Measurements from ENCODE around the gene MYL6. TPM values are rescaled to one million over a fixed set of nuclear protein-coding genes. Genes with fewer than 3 reads are reported as not detected.

The MYL6 gene
- total and polyA plus RNA-seq, 9 of the 15 experiments (the other 6 are each of a cell fraction or from before 2014, with no cell fraction given), result 557 to 1,664 (median 958) TPM

GRCh38 chr12:56152132-56152755 is 5.9 kb upstream of the MYL6 start, which contains the start of gene MYL6B (continued):
- TF ChIP-seq FUS (optimal IDR thresholded peaks at IDR 0.05; ENCODE audit: low read depth, low read length), result no peak
- TF ChIP-seq CREBBP (IDR thresholded peaks at IDR 0.05; ENCODE audit: low read depth, low read length), result no peak
- no peak for TF ChIP-seq ZNF696 (CRISPR knock-in tag; conservative IDR thresholded peaks at IDR 0.05)
- no peak for TF ChIP-seq MEF2A (IDR thresholded peaks at IDR 0.05; ENCODE audit: control insufficient read depth, low read depth, low read length)
- TF ChIP-seq, protein P1, sequence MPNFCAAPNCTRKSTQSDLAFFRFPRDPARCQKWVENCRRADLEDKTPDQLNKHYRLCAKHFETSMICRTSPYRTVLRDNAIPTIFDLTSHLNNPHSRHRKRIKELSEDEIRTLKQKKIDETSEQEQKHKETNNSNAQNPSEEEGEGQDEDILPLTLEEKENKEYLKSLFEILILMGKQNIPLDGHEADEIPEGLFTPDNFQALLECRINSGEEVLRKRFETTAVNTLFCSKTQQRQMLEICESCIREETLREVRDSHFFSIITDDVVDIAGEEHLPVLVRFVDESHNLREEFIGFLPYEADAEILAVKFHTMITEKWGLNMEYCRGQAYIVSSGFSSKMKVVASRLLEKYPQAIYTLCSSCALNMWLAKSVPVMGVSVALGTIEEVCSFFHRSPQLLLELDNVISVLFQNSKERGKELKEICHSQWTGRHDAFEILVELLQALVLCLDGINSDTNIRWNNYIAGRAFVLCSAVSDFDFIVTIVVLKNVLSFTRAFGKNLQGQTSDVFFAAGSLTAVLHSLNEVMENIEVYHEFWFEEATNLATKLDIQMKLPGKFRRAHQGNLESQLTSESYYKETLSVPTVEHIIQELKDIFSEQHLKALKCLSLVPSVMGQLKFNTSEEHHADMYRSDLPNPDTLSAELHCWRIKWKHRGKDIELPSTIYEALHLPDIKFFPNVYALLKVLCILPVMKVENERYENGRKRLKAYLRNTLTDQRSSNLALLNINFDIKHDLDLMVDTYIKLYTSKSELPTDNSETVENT (CRISPR knock-in tag; IDR thresholded peaks at IDR 0.05), result no peak; the same call in 1 of the 2 replicates
- peak; percentile 59; the same call in 1 of the 2 replicates for TF ChIP-seq TAF7 (tag; IDR thresholded peaks at IDR 0.05)
- TF ChIP-seq, protein P2, sequence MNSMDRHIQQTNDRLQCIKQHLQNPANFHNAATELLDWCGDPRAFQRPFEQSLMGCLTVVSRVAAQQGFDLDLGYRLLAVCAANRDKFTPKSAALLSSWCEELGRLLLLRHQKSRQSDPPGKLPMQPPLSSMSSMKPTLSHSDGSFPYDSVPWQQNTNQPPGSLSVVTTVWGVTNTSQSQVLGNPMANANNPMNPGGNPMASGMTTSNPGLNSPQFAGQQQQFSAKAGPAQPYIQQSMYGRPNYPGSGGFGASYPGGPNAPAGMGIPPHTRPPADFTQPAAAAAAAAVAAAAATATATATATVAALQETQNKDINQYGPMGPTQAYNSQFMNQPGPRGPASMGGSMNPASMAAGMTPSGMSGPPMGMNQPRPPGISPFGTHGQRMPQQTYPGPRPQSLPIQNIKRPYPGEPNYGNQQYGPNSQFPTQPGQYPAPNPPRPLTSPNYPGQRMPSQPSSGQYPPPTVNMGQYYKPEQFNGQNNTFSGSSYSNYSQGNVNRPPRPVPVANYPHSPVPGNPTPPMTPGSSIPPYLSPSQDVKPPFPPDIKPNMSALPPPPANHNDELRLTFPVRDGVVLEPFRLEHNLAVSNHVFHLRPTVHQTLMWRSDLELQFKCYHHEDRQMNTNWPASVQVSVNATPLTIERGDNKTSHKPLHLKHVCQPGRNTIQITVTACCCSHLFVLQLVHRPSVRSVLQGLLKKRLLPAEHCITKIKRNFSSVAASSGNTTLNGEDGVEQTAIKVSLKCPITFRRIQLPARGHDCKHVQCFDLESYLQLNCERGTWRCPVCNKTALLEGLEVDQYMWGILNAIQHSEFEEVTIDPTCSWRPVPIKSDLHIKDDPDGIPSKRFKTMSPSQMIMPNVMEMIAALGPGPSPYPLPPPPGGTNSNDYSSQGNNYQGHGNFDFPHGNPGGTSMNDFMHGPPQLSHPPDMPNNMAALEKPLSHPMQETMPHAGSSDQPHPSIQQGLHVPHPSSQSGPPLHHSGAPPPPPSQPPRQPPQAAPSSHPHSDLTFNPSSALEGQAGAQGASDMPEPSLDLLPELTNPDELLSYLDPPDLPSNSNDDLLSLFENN (IDR thresholded peaks at IDR 0.05; ENCODE audit: low read depth in 2 of 2, low read length in 2 of 2), result no peak
- no peak for TF ChIP-seq ATF6 (CRISPR knock-in tag; IDR thresholded peaks at IDR 0.05)
- no peak for TF ChIP-seq SMARCB1 (IDR thresholded peaks at IDR 0.05; ENCODE audit: insufficient read length, low read depth)
- no peak for TF ChIP-seq SMARCA5 (IDR thresholded peaks at IDR 0.05)
- TF ChIP-seq, protein P3, sequence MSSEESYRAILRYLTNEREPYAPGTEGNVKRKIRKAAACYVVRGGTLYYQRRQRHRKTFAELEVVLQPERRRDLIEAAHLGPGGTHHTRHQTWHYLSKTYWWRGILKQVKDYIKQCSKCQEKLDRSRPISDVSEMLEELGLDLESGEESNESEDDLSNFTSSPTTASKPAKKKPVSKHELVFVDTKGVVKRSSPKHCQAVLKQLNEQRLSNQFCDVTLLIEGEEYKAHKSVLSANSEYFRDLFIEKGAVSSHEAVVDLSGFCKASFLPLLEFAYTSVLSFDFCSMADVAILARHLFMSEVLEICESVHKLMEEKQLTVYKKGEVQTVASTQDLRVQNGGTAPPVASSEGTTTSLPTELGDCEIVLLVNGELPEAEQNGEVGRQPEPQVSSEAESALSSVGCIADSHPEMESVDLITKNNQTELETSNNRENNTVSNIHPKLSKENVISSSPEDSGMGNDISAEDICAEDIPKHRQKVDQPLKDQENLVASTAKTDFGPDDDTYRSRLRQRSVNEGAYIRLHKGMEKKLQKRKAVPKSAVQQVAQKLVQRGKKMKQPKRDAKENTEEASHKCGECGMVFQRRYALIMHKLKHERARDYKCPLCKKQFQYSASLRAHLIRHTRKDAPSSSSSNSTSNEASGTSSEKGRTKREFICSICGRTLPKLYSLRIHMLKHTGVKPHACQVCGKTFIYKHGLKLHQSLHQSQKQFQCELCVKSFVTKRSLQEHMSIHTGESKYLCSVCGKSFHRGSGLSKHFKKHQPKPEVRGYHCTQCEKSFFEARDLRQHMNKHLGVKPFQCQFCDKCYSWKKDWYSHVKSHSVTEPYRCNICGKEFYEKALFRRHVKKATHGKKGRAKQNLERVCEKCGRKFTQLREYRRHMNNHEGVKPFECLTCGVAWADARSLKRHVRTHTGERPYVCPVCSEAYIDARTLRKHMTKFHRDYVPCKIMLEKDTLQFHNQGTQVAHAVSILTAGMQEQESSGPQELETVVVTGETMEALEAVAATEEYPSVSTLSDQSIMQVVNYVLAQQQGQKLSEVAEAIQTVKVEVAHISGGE (CRISPR knock-in tag; IDR thresholded peaks at IDR 0.05), result peak in 1 of 3 experiments; percentile 65; a peak in 2 of 6 replicates
- TF ChIP-seq, protein P4, sequence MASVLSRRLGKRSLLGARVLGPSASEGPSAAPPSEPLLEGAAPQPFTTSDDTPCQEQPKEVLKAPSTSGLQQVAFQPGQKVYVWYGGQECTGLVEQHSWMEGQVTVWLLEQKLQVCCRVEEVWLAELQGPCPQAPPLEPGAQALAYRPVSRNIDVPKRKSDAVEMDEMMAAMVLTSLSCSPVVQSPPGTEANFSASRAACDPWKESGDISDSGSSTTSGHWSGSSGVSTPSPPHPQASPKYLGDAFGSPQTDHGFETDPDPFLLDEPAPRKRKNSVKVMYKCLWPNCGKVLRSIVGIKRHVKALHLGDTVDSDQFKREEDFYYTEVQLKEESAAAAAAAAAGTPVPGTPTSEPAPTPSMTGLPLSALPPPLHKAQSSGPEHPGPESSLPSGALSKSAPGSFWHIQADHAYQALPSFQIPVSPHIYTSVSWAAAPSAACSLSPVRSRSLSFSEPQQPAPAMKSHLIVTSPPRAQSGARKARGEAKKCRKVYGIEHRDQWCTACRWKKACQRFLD (CRISPR knock-in tag; IDR thresholded peaks at IDR 0.05), result peak; percentile 86
- TF ChIP-seq PHF8 (IDR thresholded peaks at IDR 0.05; ENCODE audit: borderline replicate concordance, low read length), result peak; percentile 66

Measured in K562 (cell line).